GM12872 (cell line): ENCODE measurements around the gene RPGRIP1L.

Experiments used
- CTCF ChIP-seq: IDR thresholded peaks from 3 replicates; pipeline ENCODE4 v1.5.1; 2011; ENCODE audit warnings: low read depth, mild to moderate bottlenecking, low read length, moderate library complexity; ENCODE audit not compliant: insufficient read depth

The RPGRIP1L gene

DNA sequence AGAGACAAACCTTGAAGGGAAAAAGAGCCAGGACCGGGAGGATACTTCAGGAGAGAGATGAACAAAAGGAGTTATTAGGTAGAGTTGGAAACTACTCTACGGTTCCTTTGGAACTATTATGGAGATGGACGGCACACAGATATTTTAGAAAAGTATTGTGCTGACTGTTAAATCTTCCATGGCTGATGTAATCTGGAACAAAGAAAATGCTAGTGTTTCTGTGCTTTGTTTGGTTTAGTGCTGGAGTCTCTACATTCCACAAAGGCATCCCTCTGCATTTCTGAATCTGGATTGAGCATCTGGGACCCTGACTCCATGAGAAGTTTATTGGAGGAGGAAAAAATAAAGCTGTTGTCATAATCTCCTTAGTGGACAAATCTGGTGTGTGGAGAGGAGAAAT lies 57.2 kb downstream of the RPGRIP1L start:
- TF ChIP-seq CTCF = no peak

DNA sequence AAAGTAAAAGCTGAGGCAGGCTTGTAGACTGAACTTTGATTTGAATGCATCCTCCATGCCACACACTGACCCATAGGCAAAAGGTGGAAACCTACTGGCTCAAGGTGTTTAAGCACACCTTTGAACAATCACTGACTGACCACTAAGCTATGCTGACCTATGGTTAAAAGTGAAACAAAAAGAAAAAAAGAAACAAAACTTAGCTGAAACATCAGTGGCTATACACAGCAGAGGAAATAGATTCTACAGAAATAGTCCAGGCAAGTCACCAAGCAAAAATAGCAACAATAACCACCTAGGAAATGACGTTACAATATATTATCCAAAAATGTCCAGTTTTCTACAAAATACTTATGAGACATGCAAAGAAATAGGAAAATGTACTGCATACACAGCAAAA lies 60.2 kb downstream of the RPGRIP1L start:
- no peak for TF ChIP-seq CTCF

DNA sequence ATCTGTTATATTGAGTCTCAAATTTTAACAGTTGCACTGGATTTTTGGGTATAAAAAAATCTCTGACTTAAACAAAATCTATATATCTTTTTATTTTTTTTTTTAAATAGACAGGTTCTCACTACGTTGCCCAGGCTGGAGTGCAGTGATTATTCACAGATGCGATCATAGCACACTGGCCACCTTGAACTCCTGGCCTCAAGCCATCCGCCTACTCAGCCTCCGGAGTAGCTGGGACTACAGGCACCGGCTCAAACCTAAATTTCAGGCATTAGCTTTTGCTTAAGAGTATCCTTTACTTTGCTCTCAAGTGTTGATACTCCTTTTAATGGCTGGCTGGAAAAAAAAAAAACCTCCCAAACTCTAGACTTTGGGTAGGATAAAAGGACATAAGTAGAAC lies 61.6 kb downstream of the RPGRIP1L start:
- no peak for TF ChIP-seq CTCF

GRCh38 chr16:53636978-53637377 lies 66.7 kb downstream of the RPGRIP1L start:
- no peak for TF ChIP-seq CTCF

DNA sequence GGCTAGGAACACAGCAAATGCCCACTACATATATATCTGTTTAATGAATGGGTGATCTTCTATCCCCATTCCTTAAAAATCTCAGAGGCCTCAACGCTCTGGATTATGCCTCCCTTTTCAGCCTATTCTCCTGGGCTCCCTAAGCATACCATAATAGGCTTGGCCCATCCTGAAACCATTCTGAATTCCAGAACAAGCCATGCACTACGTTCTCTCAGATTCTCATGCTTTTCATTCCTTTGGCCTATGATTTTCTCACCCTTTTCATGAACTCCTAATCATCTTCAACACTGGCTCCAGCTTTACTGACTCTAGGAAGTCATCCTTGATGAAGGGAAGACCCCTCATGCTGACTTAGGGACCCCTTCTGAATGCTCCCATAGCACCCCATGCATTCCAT lies 71.1 kb downstream of the RPGRIP1L start:
- no peak for TF ChIP-seq CTCF

GRCh38 chr16:53631236-53632025 lies 72.2 kb downstream of the RPGRIP1L start:
- no peak for TF ChIP-seq CTCF

DNA sequence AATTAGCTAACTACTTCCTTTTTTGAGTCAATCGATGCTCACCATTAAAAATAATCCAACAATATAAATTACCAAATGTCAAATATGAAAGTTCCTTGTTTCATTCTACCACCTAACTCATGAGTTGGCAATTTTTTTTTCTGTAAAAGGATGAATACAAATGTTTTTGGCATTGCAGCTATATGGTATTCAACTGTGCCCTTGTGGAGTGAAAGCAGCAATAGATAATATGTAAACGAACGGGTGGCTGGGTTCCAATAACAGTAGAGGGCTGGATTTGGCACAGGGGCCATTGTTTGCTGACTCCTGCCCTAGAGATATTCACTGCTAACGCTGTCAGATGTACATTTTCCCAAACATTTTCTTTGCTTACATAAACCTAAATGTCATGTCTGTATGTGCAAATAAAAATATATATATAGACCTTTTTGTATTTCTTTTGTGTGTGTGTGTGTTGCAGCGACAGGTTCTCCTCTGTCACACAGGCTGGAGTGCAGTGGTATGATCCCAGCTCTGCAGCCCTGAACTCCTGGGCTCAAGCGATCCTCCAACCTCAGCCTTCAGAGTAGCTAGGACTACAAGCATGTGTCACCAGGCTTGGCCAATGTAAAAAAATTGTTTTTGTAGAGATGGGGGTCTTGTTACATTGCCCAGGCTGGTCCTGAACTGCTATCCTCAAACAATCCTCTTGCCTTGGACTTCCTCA lies 73.9 kb downstream of the RPGRIP1L start:
- no peak for TF ChIP-seq CTCF
